SK-N-SH treated with all-trans-retinoic acid at 6 μM for 48 hours (cell line): ENCODE results near the gene C2CD5.
A peak's percentile ranks its signal among the peaks of the same experiment; 100 is the strongest.

Experiments
- ATAC-seq: fragments of 200-7000 bp; cut with Tn5 transposase; 3 replicates; pipeline ENCODE4 v1.9.1; 2020; ENCODE audit warnings: mild to moderate bottlenecking, moderate library complexity
- ARNTL ChIP-seq: fragments of 450-650 bp; formaldehyde crosslinking; IDR thresholded peaks from 2 replicates; pipeline ENCODE4 v1.5.0; 2020; ENCODE audit warnings: low read depth, mild to moderate bottlenecking, moderate library complexity, borderline replicate concordance
- BACH2 ChIP-seq: fragments of 250-450 bp; sonication (Bioruptor Pico); IDR thresholded peaks from 2 replicates; pipeline ENCODE4 v1.9.0; 2021; ENCODE audit warnings: mild to moderate bottlenecking, borderline replicate concordance
- CSDC2 ChIP-seq: fragments of 250-450 bp; sonication (Bioruptor Pico); IDR thresholded peaks from 2 replicates; pipeline ENCODE4 v1.5.0; 2020; ENCODE audit warnings: mild to moderate bottlenecking, moderate library complexity
- CSRNP3 ChIP-seq: fragments of 250-450 bp; sonication (Bioruptor Pico); IDR thresholded peaks from 2 replicates; pipeline ENCODE4 v1.5.1; 2021; ENCODE audit warnings: mild to moderate bottlenecking, moderate library complexity
- ESRRG ChIP-seq: fragments of 250-450 bp; sonication (Bioruptor Pico); IDR thresholded peaks from 2 replicates; pipeline ENCODE4 v1.6.1; 2021; ENCODE audit warnings: mild to moderate bottlenecking
- GLIS3 ChIP-seq: fragments of 250-450 bp; sonication (Bioruptor Pico); IDR thresholded peaks from 2 replicates; pipeline ENCODE4 v1.5.0; 2020; ENCODE audit warnings: mild to moderate bottlenecking, moderate library complexity
- ISL1 ChIP-seq: fragments of 250-450 bp; sonication (Bioruptor Pico); IDR thresholded peaks from 2 replicates; pipeline ENCODE4 v2.1.2; 2022; ENCODE audit warnings: mild to moderate bottlenecking, moderate library complexity
- OSR1 ChIP-seq: fragments of 250-450 bp; sonication (Bioruptor Pico); IDR thresholded peaks from 2 replicates; pipeline ENCODE4 v1.8.0; 2022; ENCODE audit warnings: moderate library complexity, mild to moderate bottlenecking, inconsistent platforms
- PPARA ChIP-seq: fragments of 250-450 bp; sonication (Bioruptor Pico); IDR thresholded peaks from 2 replicates; pipeline ENCODE4 v1.5.0; 2020; ENCODE audit warnings: mild to moderate bottlenecking, borderline replicate concordance
- RARB ChIP-seq: fragments of 250-450 bp; sonication (Bioruptor Pico); IDR thresholded peaks from 2 replicates; pipeline ENCODE4 v1.8.0; 2021; ENCODE audit warnings: mild to moderate bottlenecking, moderate library complexity
- SNAI2 ChIP-seq: fragments of 250-450 bp; sonication (Bioruptor Pico); IDR thresholded peaks from 2 replicates; pipeline ENCODE4 v1.5.0; 2020; ENCODE audit warnings: mild to moderate bottlenecking, moderate library complexity
- TOX ChIP-seq: fragments of 250-450 bp; sonication (Bioruptor Pico); IDR thresholded peaks from 2 replicates; pipeline ENCODE4 v1.8.0; 2021; ENCODE audit warnings: mild to moderate bottlenecking, moderate library complexity, borderline replicate concordance
- ZC3H10 ChIP-seq: fragments of 250-450 bp; sonication (Bioruptor Pico); IDR thresholded peaks from 2 replicates; pipeline ENCODE4 v1.5.1; 2021; ENCODE audit warnings: mild to moderate bottlenecking, moderate library complexity
- ZFP3 ChIP-seq: fragments of 250-450 bp; sonication (Bioruptor Pico); IDR thresholded peaks from 2 replicates; pipeline ENCODE4 v1.5.0; 2020; ENCODE audit warnings: mild to moderate bottlenecking, moderate library complexity
- ZFP30 ChIP-seq: fragments of 450-650 bp; formaldehyde crosslinking; IDR thresholded peaks from 2 replicates; pipeline ENCODE4 v1.5.0; 2022; ENCODE audit warnings: mild to moderate bottlenecking, moderate library complexity
- ZNF565 ChIP-seq: fragments of 450-650 bp; formaldehyde crosslinking; conservative IDR thresholded peaks from 2 replicates; pipeline ENCODE4 v1.5.0; 2020; ENCODE audit warnings: low read depth, mild to moderate bottlenecking, moderate library complexity
- ZNF8 ChIP-seq: fragments of 450-650 bp; formaldehyde crosslinking; IDR thresholded peaks from 2 replicates; pipeline ENCODE4 v1.5.0; 2020; ENCODE audit warnings: mild to moderate bottlenecking, moderate library complexity
- TF ChIP-seq, protein P1 (sequence below): fragments of 250-450 bp; sonication (Bioruptor Pico); IDR thresholded peaks from 2 replicates; pipeline ENCODE4 v1.8.0; 2020; ENCODE audit warnings: mild to moderate bottlenecking, moderate library complexity, borderline replicate concordance
- TF ChIP-seq, protein P2 (sequence below): fragments of 250-450 bp; sonication (Bioruptor Pico); IDR thresholded peaks from 2 replicates; pipeline ENCODE4 v1.5.0; 2020; ENCODE audit warnings: mild to moderate bottlenecking, moderate library complexity
- TF ChIP-seq, protein P3 (sequence below): fragments of 250-450 bp; sonication (Bioruptor Pico); IDR thresholded peaks from 2 replicates; pipeline ENCODE4 v1.8.0; 2021; ENCODE audit warnings: low read depth, mild to moderate bottlenecking, moderate library complexity, borderline replicate concordance

The C2CD5 gene

GRCh38 chr12:22532317-22532716, 12.0 kb downstream of the C2CD5 start:
- ATAC-seq = no peak
- no peak for TF ChIP-seq TOX (CRISPR knock-in tag)
- TF ChIP-seq CSDC2 (CRISPR knock-in tag) = no peak
- TF ChIP-seq RARB (CRISPR knock-in tag) = no peak
- no peak for TF ChIP-seq ZFP30 (CRISPR knock-in tag)
- TF ChIP-seq PPARA (CRISPR knock-in tag) = no peak
- TF ChIP-seq ZC3H10 (CRISPR knock-in tag) = no peak
- no peak for TF ChIP-seq ZFP3
- no peak for TF ChIP-seq SNAI2 (CRISPR knock-in tag)
- no peak for TF ChIP-seq GLIS3 (CRISPR knock-in tag)
- TF ChIP-seq ISL1 (CRISPR knock-in tag) = no peak

- ATAC-seq = no peak
- TF ChIP-seq, protein P1, sequence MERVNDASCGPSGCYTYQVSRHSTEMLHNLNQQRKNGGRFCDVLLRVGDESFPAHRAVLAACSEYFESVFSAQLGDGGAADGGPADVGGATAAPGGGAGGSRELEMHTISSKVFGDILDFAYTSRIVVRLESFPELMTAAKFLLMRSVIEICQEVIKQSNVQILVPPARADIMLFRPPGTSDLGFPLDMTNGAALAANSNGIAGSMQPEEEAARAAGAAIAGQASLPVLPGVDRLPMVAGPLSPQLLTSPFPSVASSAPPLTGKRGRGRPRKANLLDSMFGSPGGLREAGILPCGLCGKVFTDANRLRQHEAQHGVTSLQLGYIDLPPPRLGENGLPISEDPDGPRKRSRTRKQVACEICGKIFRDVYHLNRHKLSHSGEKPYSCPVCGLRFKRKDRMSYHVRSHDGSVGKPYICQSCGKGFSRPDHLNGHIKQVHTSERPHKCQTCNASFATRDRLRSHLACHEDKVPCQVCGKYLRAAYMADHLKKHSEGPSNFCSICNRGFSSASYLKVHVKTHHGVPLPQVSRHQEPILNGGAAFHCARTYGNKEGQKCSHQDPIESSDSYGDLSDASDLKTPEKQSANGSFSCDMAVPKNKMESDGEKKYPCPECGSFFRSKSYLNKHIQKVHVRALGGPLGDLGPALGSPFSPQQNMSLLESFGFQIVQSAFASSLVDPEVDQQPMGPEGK (CRISPR knock-in tag) = no peak
- TF ChIP-seq OSR1 (CRISPR knock-in tag) = no peak
- peak; percentile 87 for TF ChIP-seq ZFP30 (CRISPR knock-in tag)
- TF ChIP-seq, protein P2, sequence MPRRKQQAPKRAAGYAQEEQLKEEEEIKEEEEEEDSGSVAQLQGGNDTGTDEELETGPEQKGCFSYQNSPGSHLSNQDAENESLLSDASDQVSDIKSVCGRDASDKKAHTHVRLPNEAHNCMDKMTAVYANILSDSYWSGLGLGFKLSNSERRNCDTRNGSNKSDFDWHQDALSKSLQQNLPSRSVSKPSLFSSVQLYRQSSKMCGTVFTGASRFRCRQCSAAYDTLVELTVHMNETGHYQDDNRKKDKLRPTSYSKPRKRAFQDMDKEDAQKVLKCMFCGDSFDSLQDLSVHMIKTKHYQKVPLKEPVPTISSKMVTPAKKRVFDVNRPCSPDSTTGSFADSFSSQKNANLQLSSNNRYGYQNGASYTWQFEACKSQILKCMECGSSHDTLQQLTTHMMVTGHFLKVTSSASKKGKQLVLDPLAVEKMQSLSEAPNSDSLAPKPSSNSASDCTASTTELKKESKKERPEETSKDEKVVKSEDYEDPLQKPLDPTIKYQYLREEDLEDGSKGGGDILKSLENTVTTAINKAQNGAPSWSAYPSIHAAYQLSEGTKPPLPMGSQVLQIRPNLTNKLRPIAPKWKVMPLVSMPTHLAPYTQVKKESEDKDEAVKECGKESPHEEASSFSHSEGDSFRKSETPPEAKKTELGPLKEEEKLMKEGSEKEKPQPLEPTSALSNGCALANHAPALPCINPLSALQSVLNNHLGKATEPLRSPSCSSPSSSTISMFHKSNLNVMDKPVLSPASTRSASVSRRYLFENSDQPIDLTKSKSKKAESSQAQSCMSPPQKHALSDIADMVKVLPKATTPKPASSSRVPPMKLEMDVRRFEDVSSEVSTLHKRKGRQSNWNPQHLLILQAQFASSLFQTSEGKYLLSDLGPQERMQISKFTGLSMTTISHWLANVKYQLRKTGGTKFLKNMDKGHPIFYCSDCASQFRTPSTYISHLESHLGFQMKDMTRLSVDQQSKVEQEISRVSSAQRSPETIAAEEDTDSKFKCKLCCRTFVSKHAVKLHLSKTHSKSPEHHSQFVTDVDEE (CRISPR knock-in tag) = no peak
- no peak for TF ChIP-seq ARNTL (CRISPR knock-in tag)
- no peak for TF ChIP-seq ZNF565 (CRISPR knock-in tag)
- no peak for TF ChIP-seq CSDC2 (CRISPR knock-in tag)
- no peak for TF ChIP-seq SNAI2 (CRISPR knock-in tag)
- TF ChIP-seq CSRNP3 (CRISPR knock-in tag) = no peak
- TF ChIP-seq, all 23 proteins: peak for 1
Observed at GRCh38 chr12:22531205-22531604, 13.1 kb downstream of the C2CD5 start.

DNA sequence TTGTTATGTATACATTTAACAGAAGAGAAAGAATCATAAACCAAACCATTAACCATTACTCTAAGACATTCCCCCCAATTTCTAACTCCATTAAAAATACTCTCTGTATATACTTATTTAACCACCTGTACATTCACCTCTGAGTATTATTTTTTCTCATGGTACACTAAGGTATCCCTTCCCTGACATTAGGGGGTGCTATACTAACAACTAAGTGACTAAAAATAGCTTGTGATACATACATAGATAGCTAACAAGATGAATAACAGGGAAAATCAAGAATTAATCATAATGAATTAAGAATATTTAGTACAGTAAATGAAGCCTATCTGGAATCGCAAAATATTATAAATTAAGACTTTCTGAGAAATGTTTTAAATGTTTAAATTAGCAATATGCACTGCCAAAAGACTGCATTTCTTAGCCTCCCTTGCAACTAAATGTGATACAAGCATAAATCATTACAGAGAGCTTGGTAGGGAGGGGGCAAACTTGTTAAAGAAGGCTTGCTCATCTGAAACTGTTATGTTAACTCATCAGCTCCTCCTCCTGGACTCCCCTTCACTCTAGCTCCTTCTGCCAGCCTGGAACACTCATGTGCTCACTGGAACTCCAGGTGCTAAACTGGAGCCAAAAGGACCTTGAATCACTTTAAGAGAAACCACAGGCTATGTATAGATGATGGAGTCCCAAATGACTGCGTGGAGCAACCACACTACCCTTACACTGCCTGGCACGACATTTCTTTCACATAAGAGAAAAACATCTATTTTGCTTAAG, 14.9 kb downstream of the C2CD5 start:
- TF ChIP-seq BACH2 (CRISPR knock-in tag) = no peak
- TF ChIP-seq, protein P2 (CRISPR knock-in tag) = no peak
- TF ChIP-seq PPARA (CRISPR knock-in tag) = no peak
- TF ChIP-seq ZFP3 = no peak
- no peak for TF ChIP-seq CSRNP3 (CRISPR knock-in tag)
- TF ChIP-seq RARB (CRISPR knock-in tag) = no peak
- TF ChIP-seq ZNF8 (CRISPR knock-in tag) = no peak
- no peak for TF ChIP-seq SNAI2 (CRISPR knock-in tag)
- no peak for TF ChIP-seq ESRRG (CRISPR knock-in tag)
- no peak for TF ChIP-seq ZFP30 (CRISPR knock-in tag)
- TF ChIP-seq CSDC2 (CRISPR knock-in tag) = no peak
- no peak for TF ChIP-seq TOX (CRISPR knock-in tag)
- no peak for TF ChIP-seq ZC3H10 (CRISPR knock-in tag)
- TF ChIP-seq ARNTL (CRISPR knock-in tag) = no peak
- TF ChIP-seq GLIS3 (CRISPR knock-in tag) = no peak
- TF ChIP-seq, protein P3, sequence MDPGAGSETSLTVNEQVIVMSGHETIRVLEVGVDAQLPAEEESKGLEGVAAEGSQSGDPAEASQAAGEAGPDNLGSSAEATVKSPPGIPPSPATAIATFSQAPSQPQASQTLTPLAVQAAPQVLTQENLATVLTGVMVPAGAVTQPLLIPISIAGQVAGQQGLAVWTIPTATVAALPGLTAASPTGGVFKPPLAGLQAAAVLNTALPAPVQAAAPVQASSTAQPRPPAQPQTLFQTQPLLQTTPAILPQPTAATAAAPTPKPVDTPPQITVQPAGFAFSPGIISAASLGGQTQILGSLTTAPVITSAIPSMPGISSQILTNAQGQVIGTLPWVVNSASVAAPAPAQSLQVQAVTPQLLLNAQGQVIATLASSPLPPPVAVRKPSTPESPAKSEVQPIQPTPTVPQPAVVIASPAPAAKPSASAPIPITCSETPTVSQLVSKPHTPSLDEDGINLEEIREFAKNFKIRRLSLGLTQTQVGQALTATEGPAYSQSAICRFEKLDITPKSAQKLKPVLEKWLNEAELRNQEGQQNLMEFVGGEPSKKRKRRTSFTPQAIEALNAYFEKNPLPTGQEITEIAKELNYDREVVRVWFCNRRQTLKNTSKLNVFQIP (CRISPR knock-in tag) = no peak
- peak; percentile 72 for ATAC-seq
